Bronchial epithelial cell (primary cell): Measurements from ENCODE around the gene GPR107. TPM values are rescaled to one million over a fixed set of nuclear protein-coding genes. Genes with fewer than 3 reads are reported as not detected.

Experiments used
- DNase-seq: peaks from one replicate; pipeline ENCODE4 v3.0.0-alpha.2; 2010; ENCODE audit warnings: low read depth
- FAIRE-seq: peaks from 2 replicates; lab custom pipeline; 2011; peaks lifted over from hg19 to GRCh38; lab: Jason Lieb, UNC
- H3K27me3 ChIP-seq: 2 replicates; pipeline ENCODE4 v1.5.1; 2011; ENCODE audit warnings: low read length; ENCODE audit not compliant: control insufficient read depth, insufficient read depth
- H3K36me3 ChIP-seq: 2 replicates; pipeline ENCODE4 v1.5.1; 2011; ENCODE audit warnings: low read length; ENCODE audit not compliant: control insufficient read depth, insufficient read depth
- H3K4me3 ChIP-seq: 2 replicates; pipeline ENCODE4 v1.5.1; 2011; ENCODE audit warnings: mild to moderate bottlenecking, low read depth, low read length, control low read depth
- CTCF ChIP-seq: IDR thresholded peaks from 2 replicates; pipeline ENCODE4 v1.5.1; 2011; ENCODE audit warnings: mild to moderate bottlenecking, moderate library complexity, low read length, control low read depth, inconsistent platforms; ENCODE audit not compliant: insufficient read depth, severe bottlenecking
- total RNA-seq: library from RNA; depleted of rRNA; stranded (reverse); fragments of >200 nt; gene quantifications from 2 replicates; pipeline ENCODE4 v1.2.1, GENCODE V29; 2014

GPR107 gene
- total RNA-seq, 1 donor from 2014 or later = 21.6 TPM

- no peak for TF ChIP-seq CTCF
- Histone ChIP-seq H3K4me3 (no peak overlapping the region), H3K27me3 (no peaks in the 10 kb centered on the region), H3K36me3 (no peaks in the 10 kb centered on the region)
- FAIRE-seq = no peak
- no peak for DNase-seq
Observed at GRCh38 chr9:130058887-130059286, 5.2 kb downstream of the GPR107 start.

- FAIRE-seq = no peak
Observed at GRCh38 chr9:130060296-130060695, 6.6 kb downstream of the GPR107 start.

GRCh38 chr9:130062750-130063149 is 9.0 kb downstream of the GPR107 start:
- Histone ChIP-seq H3K27me3 (no peaks in the 10 kb centered on the region), H3K4me3 (no peak overlapping the region), H3K36me3 (no peaks in the 10 kb centered on the region)
- FAIRE-seq (no peak), DNase-seq (no peak)
- no peak for TF ChIP-seq CTCF

More at GRCh38 chr9:130060296-130060695, 6.6 kb downstream of the GPR107 start:
- no peak for DNase-seq
- Histone ChIP-seq H3K4me3 (no peak overlapping the region), H3K27me3 (no peaks in the 10 kb centered on the region), H3K36me3 (no peaks in the 10 kb centered on the region)
- no peak for TF ChIP-seq CTCF

GRCh38 chr9:130064621-130065020 is 10.9 kb downstream of the GPR107 start:
- DNase-seq (no peak), FAIRE-seq (no peak)
- Histone ChIP-seq H3K4me3 (no peak overlapping the region), H3K36me3 (no peaks in the 10 kb centered on the region), H3K27me3 (no peaks in the 10 kb centered on the region)
- no peak for TF ChIP-seq CTCF

- H3K36me3 ChIP-seq = no peaks in the 10 kb centered on the region
- DNase-seq = no peak
- H3K4me3 ChIP-seq = no peak overlapping the region
- H3K27me3 ChIP-seq = no peaks in the 10 kb centered on the region
- FAIRE-seq = no peak
- no peak for TF ChIP-seq CTCF
Observed at GRCh38 chr9:130069048-130069447, 15.3 kb downstream of the GPR107 start.

GRCh38 chr9:130072515-130073235 is 19.0 kb downstream of the GPR107 start:
- peaks cover 2% of the 10 kb centered on the region for H3K36me3 ChIP-seq
- no peak for TF ChIP-seq CTCF
- FAIRE-seq = no peak
- no peak overlapping the region for H3K4me3 ChIP-seq
- DNase-seq = peak; percentile 82
- no peaks in the 10 kb centered on the region for H3K27me3 ChIP-seq
